NB4 (cell line): ENCODE results near the gene ANXA3.
A peak's percentile ranks its signal among the peaks of the same experiment; 100 is the strongest.
"Not testable (repeated sequence)": the region's sequence is repeated elsewhere in the genome, so short reads cannot be mapped to it uniquely, and the experiment has no call there.

ENCODE experiments used
- DNase-seq: peaks from one replicate; pipeline ENCODE4 v3.0.0; 2010; ENCODE audit warnings: low read depth
- H3K4me3 ChIP-seq: one replicate; pipeline ENCODE4 v1.5.1; 2011; ENCODE audit warnings: mild to moderate bottlenecking, low read depth, low read length, moderate library complexity
- CTCF ChIP-seq: IDR thresholded peaks from one replicate; pipeline ENCODE4 v1.5.1; 2012; ENCODE audit warnings: low read depth, low read length
- MAX ChIP-seq: IDR thresholded peaks from 2 replicates; pipeline ENCODE4 v1.6.1; 2011; ENCODE audit warnings: low read depth, low read length
- MYC ChIP-seq: IDR thresholded peaks from 2 replicates; pipeline ENCODE4 v1.6.1; 2011; ENCODE audit warnings: low read depth, low read length
- POLR2A ChIP-seq: IDR thresholded peaks from 2 replicates; pipeline ENCODE4 v1.6.1; 2011; ENCODE audit warnings: mild to moderate bottlenecking; ENCODE audit not compliant: insufficient read length; ENCODE audit errors: extremely low read depth

Gene ANXA3

DNA sequence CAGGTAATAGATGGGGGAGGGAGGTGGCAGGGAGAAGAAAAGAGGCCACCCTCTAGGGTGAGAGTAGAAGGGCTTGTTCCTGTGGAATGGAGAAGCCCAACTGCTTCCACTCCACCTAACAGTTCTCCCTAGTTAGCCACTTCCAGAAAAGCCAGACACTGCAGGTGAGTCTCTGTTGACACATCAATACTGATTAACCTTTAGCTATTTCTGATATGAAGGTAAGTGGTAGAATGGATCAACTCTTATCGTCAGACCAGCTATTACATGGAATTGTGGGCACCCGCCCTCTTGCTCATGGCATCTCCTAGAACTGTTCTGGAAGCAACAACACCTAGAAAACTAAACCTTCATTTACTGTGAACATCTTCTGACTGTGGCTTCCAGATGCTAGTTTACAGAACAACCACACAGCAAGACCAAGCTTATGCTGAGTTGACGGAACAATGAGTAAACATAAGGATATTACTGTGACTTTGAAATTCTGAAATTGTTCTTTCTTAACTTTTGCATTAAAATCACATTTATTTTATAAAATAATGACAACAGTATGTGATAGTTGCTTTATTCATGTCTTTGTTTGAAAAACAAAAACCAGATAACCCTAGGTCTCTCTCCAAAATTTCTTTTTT, 44.7 kb downstream of the ANXA3 start:
- H3K4me3 ChIP-seq, result no peak overlapping the region
- no peak for TF ChIP-seq MYC
- TF ChIP-seq CTCF, result no peak
- TF ChIP-seq MAX, result no peak
- no peak for TF ChIP-seq POLR2A
- no peak for DNase-seq

DNA sequence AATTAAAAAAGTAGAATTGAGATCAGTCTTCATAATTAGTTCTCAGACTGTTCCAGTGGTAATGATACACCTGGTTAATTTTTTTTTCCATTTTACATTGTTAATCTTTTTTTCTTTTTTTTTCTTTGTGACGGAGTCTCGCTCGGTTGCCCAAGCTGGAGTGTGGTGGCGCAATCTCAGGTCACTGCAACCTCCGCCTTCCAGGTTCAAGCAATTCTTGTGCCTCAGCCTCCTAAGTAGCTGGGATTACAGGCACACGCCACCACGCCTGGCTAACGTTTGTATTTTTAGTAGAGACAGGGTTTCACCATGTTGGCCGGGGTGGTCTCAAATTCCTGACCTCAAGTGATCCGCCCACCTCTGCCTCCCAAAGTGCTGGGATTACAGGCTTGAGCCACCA, 46.9 kb downstream of the ANXA3 start:
- H3K4me3 ChIP-seq, DNase-seq: not testable (repeated sequence)

DNA sequence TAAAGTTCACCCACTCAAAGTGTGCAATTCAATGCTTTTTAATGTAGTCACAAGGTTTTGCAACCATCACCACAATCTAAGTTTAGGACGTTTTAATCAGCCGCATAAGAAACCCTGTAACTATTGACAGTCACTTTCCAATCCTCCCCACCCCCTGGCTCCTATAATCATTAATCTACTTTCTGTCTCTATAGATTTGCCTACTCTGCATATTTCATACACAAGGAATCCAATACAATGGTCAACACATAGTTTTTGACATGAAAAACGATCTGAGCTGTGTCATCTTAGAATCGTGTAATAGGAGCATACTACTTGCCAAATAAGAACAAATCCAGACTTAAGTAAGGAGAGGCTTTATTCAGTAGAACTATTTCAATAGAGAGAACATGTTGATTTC, 47.6 kb downstream of the ANXA3 start:
- no peak overlapping the region for H3K4me3 ChIP-seq
- no peak for DNase-seq
- TF ChIP-seq MAX (no peak), CTCF (no peak), MYC (no peak), POLR2A (no peak)

- no peak overlapping the region for H3K4me3 ChIP-seq
- no peak for TF ChIP-seq MAX
- no peak for TF ChIP-seq MYC
- TF ChIP-seq POLR2A, result no peak
- TF ChIP-seq CTCF, result no peak
- peak; percentile 57 for DNase-seq
Measured at GRCh38 chr4:78599931-78600375, 48.4 kb downstream of the ANXA3 start.

DNA sequence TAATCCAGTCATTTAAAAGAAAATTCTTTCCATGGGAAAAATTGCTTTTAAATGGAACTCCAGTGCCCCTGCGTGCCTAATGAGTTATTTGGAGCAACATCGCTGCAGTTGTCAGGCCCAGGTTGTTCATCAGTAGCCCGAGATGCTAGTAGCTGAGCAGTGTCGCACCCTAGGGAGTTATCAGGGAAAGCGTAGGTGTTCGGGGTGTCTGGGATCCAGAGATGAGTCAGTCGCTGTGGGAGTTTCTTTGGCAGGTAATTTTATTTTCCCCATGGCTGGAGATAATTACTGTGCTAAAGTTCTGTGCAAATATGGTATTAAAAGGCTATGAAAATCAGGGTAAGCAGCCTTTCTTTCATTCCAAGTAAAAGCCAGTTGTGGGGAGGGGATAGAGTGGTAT, 49.4 kb downstream of the ANXA3 start:
- DNase-seq, result no peak
- TF ChIP-seq CTCF (no peak), MYC (no peak), POLR2A (no peak), MAX (no peak)
- no peak overlapping the region for H3K4me3 ChIP-seq

- TF ChIP-seq POLR2A (no peak), MAX (no peak), MYC (no peak), CTCF (no peak)
- no peak overlapping the region for H3K4me3 ChIP-seq
- no peak for DNase-seq
Measured at GRCh38 chr4:78602334-78602733, 50.8 kb downstream of the ANXA3 start.
